Gastroesophageal sphincter (tissue), 3 donors: Measurements from ENCODE around the gene GFOD2.

Experiments
- EP300 ChIP-seq: sonication (generic); formaldehyde crosslinking; IDR thresholded peaks from one replicate; pipeline ENCODE4 v1.6.1; 2017; ENCODE audit warnings: antibody characterized with exemption, mild to moderate bottlenecking
- POLR2A ChIP-seq, 2 donors: fragments of 450-650 bp; IDR thresholded peaks; one replicate each; pipeline ENCODE4 v1.6.1; 2017; ENCODE audit warnings: antibody characterized with exemption in 2 of 2, mild to moderate bottlenecking in 2 of 2, moderate library complexity in 1 of 2
- POLR2AphosphoS5 ChIP-seq: sonication (generic); formaldehyde crosslinking; IDR thresholded peaks from one replicate; pipeline ENCODE4 v1.6.1; 2017; ENCODE audit warnings: antibody characterized with exemption
- TF ChIP-seq, protein P1 (sequence below), 4 experiments: fragments of 200-600 bp in 2 of 4; fragments of 450-650 bp in 2 of 4; sonication (generic) in 1 of 4; IDR thresholded peaks; one replicate each; pipeline ENCODE4 v1.5.1; 2017 to 2019; ENCODE audit warnings: antibody characterized with exemption in 4 of 4, mild to moderate bottlenecking in 2 of 4, moderate library complexity in 2 of 4

DNA sequence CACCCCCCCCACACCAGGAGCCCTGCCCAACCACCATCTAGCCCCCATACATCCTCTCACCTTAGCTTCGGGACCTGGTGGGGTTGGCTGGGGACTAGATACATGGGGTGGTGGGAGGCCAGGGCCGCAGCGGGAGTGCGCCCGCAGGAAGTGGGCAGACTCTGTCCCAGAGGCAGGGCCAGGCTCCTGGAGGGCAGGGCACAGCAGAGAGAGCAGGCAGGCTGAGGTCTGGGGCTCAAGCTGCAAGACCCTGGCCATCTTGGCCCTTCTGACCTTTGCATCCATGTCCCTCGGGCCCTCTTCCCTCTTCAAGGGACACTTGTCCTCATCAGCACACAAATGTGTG is 55.3 kb downstream of the GFOD2 start:
- TF ChIP-seq, protein P1, sequence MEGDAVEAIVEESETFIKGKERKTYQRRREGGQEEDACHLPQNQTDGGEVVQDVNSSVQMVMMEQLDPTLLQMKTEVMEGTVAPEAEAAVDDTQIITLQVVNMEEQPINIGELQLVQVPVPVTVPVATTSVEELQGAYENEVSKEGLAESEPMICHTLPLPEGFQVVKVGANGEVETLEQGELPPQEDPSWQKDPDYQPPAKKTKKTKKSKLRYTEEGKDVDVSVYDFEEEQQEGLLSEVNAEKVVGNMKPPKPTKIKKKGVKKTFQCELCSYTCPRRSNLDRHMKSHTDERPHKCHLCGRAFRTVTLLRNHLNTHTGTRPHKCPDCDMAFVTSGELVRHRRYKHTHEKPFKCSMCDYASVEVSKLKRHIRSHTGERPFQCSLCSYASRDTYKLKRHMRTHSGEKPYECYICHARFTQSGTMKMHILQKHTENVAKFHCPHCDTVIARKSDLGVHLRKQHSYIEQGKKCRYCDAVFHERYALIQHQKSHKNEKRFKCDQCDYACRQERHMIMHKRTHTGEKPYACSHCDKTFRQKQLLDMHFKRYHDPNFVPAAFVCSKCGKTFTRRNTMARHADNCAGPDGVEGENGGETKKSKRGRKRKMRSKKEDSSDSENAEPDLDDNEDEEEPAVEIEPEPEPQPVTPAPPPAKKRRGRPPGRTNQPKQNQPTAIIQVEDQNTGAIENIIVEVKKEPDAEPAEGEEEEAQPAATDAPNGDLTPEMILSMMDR (IDR thresholded peaks at IDR 0.05) = no peak
- TF ChIP-seq POLR2AphosphoS5 = no peak
- TF ChIP-seq POLR2A (IDR thresholded peaks at IDR 0.05) = no peak
- no peak for TF ChIP-seq EP300
